ENCODE data around the gene CCDC57.

Gene CCDC57

DNA sequence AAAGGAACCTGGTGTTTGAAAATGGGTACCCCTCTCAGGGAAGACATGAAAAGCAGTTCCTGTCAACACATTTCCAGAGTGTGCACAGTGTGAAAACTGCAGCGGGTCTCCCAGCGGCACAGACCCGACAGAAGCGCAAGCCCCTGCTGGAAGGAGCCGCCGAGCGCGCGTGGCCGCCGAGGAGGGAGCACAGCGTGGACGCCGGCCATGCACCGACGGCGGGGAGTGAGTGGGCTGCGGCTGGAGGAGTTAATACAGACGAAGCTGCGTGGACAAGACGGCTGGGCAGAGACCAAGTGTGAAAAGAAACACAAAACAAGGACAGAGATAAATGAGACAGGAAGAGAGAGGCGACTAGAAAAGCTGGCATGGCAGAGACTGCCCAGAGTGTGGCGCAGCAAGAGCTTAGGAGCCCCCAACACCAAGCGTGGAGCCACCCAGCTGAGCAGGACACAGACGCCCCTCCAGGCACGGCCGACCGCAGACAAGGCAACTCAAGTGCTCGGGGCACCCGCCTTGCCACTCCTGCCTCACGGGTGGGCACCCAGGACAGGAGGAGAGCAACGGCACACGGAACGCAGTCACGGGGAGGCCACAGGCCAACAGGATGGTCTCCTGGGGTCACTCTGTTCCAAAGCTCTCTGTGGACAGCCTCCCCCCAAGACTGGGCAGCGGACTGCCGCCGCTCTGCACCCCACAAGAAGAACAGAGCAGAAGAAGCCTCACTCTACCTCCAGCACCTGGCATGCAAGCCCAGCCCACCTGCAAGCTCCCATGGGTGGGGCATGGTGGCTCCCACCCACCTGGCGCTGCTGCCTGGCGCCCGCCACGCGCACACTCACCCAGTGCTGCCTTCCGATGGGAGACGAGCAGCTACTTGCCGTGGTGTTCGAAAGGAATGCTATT, 32.7 kb upstream of the CCDC57 start:
- no peak for FAIRE-seq

DNA sequence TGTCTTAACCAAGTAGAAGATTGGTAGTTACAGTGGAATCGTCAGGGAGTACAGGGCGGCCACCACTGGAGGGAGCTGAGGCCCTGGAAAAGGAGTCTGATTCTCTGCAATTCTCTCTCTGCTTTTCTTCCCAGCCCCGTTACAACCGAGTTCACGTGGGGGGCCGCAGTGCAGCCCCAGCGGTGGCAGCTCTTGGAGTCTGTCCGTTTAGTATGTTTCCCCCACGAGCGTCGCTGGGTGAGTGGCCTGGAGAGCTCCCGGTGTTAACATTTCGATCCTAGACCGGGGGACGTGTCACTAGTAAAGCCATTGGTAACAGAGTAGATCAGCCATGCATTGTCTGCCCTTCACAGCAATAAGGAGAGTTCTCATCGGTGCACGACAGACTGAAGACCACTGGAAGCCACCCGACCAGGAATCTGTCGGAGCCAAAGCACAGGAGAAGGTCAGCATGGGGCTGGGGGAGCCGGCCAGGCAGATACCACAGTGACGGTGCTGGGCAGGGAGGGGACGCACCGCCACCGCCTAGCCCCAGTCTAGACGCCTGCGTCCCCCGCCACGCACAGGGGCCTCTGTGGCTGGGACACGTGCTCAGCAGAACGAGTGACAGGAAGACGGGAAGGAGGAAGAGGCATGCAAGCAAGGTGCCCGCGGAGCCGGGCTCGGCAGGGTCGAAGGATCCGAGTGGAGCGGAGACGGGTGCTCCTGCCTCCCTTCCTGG, 31.9 kb upstream of the CCDC57 start:
- no peak for FAIRE-seq

DNA sequence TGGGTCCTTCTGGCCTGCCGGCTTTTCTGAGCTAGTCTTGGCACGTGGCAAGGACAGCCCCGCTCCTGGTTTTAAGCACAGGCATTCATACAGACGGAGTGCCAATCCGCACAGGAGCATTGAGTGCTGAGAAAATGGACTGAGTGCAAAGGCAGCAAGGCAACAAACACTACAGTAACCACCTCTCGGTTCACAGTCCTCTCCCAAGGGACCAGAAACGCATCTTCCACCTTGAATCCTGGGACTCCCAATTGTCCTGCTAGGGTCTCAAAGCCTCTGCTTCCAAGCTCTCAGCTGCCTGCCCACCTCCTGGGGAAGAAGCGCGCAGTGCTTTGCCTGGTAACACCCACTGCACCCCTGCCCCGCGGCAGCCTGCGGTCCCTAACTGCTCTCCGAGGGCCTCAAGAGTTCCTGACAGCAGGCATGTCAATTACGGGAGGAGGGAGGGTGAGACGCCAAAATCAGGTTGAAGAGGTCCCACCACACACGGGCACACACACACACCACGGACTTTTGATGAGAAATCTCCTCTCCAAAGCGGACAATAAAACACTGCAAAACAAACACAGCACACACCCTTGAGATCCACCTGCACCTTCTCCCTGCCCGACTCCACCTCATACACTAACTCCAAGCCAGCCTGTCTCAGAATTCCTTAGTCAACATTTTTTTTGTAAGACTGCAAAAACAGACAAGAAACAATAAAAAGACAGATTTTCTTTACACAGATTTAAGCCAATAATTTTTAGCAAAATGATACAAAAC, 31.2 kb upstream of the CCDC57 start:
- no peak for FAIRE-seq

DNA sequence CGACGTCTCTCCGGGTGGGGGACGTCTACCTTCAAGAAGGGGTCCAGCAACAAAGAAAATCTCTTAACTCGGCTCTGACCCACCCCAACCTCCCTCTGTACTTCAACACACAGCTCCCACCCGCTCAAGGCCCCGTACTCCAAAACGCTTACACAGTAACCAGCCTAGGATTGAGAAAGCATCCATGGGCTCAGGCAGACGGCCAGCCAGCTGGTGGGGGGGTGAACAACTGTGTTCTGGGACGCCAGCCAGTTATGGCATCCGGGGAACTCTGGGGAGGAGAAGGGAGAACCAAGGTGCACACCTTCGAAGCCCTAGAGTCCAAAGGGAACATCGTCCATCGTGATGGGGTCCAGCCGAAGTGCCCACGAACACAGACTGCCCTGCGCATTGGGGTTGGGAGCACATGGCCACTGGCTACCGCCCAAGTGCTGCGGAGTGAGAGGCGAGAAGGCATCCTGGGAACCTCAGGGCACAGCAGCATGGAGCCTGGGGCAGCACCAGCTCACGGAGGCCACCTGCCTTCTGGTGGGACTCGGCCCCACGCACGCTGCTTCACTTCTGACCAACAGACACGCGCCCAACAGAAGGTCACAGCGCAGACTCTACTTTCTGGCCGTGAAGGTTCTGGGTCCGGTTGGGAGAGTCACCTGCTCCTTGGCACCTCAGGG, 30.5 kb upstream of the CCDC57 start:
- FAIRE-seq: no peak

DNA sequence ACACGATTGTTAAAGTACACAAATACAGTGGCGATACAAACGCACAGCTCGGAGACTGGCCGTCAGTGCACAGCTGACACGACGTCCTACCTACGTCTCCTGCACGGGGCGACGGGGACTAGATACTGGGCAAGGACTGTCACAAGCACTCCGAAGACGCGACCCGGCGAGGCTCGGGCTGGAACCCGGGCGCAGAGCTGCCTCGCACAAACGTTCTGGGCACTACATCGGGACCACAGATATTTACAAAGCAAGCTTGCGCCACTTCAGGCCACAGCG, 30.0 kb upstream of the CCDC57 start:
- no peak for FAIRE-seq

DNA sequence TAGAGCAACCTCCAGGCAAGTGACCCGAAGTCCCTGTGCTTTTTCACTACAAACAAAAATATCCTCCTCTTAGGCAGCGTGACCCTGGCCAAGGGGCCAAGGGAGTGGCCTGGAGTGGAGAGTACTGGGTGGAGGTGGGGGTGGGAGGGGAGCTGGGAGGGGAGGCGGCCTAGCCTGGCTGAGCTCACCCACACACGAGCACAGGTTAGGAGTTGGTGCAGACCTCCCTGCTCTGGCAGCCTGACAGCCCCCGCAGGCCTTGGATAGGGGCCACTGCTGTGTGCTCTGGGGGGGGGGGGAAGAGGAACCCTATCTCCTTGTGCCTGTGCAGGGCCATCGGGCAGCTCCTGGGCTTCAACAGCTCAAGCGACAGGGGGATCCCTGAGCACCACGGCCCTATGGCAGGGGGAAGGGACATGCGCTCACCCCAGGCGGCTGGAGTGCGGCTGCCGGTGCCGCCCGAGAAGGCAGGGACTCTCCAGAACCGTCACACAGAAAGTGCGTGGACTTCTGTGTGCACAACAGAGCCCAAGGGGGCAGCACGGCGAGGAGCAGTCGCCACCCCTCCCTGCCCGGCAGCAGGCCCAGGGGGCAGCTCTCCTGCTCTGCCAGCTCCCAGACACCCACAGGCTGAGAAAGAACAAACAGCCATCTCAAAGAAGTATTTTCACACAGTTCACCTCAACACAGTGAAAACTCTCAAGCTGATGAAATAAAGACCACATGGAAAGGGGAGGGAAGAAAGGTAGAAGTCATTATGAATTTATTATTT, 29.5 kb upstream of the CCDC57 start:
- FAIRE-seq: no peak

DNA sequence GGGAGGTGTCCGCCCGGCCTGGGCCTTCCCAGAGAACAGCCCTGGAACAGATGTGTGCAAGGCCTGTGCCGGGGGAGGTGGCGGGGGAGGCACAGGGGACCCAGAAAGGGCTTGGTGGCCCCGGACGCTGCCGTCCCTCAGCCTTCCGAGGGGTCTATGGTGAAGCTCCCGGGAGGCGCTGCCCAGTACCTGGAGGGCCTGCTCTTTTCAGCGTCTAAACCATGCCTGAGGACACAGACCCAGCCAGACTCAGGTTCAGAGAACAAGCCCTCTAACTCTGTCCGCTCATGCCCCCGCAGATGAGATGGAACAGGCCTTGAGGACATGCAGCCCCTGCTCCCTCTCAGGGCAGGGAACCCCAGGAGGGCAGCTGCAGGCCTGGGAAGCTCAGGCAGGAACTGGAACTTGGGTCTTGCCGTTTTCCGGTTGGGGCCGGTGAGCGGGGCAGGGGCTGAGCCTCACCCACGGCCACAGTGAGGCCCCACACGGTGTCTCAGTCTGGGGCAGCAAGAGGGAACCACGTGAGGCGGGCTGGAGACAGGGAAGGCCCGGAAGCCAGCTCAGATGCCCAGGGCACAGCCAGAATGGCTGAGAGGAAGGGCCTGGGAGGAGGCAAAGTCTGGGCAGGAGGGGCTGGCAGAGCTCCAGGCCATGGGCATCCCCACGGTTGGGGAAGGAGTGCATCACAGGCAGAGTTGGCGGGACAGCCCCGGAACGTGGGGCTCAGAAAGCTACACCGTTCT, 28.7 kb upstream of the CCDC57 start:
- no peak for FAIRE-seq

DNA sequence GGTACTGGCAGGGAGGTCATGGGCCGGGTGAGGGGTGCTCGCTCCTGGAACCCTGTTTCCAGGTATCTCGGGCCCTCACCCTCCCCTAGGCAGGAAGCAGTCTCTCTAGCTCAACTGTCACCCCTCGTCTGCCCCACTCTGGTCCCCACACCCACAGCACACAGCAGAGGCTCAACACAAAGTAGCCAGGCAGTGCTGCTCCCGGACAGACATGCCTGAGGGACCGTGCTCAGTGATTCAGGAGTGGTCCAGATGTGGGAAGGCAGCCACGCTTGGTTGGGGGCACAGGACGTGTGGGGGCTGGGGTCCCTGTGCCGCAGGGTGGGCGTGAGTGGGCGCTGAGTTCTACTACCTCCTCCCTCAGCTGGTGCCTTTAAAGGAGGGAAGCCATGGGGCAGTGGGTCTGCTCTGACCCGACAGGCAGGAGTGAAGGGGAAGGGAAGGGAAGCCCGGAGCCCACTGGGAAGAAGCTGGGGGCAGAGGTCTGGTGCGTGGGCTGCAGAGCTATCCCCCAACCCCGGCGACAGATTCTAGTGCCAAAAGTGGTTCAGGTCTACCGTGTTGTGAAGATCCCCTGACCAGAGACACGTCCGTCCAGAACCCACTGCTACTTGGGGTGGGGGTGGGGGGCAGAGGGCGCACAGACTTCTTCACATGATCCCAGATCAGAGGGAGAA, 28.0 kb upstream of the CCDC57 start:
- FAIRE-seq: no peak

DNA sequence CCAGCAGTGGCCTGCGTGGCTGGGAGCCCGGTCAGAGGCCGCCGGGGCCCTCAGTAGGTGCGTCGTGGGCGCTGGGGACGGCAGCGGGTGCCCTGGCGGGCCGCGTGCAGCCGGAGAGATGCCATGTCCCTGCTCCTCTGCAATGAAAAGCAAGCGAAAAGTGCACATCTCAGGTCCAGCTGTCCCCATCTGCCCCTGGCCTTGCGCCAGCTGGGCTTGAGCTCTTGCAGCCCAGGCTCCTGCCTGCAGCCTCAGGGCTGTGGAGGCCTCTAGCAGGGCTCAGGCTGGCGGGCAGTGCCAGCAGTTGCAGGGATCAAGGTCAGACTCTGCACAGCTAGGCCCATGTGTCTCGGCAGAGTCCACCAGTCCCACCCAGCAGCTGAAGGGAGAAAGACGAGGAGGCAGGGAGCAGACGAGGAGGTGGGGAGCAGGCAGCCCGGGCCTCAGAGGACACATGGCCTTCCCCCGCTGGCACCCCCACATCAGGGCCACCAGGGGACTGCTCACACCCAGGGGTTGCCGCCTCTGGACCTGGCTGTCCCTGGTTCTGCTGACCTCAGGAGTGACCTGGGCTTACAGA, 27.4 kb upstream of the CCDC57 start:
- no peak for FAIRE-seq

DNA sequence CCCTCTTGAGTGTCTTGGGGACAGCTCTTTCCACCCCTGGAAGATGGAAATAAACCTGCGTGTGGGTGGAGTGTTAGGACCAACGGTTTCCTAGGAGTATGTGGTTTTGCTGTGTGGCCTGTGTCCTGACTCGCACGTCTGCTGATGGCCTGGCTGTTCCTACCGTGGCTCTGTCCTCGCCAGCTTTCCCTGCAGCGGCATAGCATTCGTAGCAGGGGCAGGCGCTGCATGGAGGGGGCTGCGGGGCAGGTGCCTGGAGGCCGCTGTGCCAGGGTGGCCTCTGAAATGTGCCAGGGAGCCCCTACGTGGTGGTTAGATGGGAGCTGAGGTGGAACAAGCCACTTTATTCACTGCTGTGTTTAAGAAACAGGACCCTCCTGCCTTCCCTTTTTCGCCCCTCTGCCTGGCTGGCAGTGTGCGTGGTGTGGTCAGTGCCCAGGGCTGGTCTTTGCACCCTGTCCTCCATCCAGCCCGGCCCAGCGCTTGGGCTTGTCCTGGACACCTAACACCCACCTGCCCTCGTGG, 26.8 kb upstream of the CCDC57 start:
- FAIRE-seq: no peak

DNA sequence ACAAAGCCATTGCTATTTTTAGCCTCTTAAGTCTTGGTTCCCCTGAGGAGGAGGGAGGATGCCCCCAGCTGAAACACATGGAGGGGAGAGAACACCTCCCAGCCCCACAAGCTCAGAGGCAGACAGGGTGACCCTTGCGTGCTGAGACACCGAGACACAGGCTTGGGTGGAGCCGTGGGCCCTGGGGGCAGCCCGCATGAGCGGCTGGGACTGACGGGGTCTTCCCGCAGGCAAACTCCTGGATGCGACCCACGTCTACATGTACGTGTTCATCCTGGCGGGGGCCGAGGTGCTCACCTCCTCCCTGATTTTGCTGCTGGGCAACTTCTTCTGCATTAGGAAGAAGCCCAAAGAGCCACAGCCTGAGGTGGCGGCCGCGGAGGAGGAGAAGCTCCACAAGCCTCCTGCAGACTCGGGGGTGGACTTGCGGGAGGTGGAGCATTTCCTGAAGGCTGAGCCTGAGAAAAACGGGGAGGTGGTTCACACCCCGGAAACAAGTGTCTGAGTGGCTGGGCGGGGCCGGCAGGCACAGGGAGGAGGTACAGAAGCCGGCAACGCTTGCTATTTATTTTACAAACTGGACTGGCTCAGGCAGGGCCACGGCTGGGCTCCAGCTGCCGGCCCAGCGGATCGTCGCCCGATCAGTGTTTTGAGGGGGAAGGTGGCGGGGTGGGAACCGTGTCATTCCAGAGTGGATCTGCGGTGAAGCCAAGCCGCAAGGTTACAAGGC, 26.0 kb upstream of the CCDC57 start:
- no peak for FAIRE-seq

DNA sequence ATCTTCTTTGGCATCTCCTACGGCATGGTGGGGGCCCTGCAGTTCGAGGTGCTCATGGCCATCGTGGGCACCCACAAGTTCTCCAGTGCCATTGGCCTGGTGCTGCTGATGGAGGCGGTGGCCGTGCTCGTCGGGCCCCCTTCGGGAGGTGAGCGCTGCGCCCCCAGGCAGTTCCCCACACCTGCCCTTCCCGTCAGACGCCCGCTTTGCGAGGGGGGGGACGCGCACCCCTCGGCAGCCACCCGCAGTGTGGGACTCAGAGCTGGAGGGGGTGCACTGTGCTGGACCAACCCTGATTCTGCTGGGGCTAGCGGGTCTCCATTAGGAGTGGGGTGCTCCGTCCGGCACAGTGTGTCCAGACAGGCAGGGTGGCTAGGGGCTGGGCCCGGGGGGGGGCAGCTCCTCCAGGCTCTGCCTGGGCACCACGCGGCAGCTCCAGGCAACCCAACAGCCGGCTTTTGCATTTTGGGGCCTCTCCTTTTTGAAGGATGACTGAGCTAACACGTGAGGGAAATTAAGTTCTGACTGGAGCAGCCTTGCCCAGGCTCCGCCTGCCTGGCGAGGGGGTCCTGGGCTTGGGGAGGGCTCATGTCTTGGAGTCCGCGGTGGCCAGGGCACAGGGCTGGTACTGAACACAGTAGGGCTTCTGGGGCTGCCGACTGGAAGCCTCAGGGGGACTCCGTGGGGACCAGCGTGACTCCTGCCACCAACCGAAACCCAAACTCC, 25.3 kb upstream of the CCDC57 start:
- no peak for FAIRE-seq

DNA sequence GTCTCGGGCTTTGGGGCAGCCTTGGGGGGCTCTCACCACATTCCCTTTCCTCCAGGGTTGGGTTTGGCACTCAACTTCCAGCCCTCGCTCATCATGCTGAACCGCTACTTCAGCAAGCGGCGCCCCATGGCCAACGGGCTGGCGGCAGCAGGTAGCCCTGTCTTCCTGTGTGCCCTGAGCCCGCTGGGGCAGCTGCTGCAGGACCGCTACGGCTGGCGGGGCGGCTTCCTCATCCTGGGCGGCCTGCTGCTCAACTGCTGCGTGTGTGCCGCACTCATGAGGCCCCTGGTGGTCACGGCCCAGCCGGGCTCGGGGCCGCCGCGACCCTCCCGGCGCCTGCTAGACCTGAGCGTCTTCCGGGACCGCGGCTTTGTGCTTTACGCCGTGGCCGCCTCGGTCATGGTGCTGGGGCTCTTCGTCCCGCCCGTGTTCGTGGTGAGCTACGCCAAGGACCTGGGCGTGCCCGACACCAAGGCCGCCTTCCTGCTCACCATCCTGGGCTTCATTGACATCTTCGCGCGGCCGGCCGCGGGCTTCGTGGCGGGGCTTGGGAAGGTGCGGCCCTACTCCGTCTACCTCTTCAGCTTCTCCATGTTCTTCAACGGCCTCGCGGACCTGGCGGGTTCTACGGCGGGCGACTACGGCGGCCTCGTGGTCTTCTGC, 24.6 kb upstream of the CCDC57 start:
- FAIRE-seq: no peak

DNA sequence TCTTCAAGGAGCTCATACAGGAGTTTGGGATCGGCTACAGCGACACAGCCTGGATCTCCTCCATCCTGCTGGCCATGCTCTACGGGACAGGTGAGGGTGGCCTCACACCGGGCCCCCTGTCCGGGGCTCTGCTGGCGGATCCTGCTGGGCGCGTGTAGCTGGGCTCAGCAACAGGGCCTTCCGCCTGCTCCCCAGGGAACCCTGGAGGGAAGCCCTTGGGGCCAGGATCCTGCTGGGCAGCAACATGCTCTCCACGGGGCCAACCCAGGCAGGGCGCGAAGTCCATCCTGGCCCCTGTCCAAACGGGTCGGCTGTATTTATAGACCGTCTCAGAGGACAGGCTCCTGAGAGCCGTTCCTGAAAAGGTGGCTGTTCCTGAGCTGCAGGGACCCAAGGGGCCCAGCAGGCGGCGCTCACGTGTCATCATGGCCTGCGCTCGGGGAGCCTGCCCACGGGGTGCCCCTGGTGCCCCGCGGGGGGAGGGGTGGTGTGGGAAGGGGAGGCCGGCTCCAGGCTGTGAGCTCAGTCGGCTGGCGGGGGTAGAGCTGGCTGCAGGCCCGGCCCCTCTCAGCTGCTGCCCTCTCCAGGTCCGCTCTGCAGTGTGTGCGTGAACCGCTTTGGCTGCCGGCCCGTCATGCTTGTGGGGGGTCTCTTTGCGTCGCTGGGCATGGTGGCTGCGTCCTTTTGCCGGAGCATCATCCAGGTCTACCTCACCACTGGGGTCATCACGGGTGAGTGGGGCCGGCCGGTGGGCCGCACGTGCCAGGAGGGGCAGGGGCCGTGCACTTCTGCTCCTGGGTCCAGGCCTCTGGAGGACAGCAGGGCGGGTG, 23.7 kb upstream of the CCDC57 start:
- FAIRE-seq: no peak

DNA sequence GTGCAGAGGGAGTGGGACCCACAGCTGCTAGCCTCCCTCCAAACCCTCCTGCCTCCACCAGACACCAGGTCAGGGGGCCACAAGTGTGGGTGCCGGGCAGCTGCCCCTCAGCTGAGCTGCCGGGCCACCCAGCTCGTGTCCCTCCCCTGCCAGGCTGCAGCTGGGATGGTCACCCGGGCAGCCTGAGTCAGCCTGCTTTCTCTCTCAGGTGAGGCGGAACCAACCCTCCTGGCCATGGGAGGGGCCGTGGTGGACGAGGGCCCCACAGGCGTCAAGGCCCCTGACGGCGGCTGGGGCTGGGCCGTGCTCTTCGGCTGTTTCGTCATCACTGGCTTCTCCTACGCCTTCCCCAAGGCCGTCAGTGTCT, 23.1 kb upstream of the CCDC57 start:
- FAIRE-seq: no peak

DNA sequence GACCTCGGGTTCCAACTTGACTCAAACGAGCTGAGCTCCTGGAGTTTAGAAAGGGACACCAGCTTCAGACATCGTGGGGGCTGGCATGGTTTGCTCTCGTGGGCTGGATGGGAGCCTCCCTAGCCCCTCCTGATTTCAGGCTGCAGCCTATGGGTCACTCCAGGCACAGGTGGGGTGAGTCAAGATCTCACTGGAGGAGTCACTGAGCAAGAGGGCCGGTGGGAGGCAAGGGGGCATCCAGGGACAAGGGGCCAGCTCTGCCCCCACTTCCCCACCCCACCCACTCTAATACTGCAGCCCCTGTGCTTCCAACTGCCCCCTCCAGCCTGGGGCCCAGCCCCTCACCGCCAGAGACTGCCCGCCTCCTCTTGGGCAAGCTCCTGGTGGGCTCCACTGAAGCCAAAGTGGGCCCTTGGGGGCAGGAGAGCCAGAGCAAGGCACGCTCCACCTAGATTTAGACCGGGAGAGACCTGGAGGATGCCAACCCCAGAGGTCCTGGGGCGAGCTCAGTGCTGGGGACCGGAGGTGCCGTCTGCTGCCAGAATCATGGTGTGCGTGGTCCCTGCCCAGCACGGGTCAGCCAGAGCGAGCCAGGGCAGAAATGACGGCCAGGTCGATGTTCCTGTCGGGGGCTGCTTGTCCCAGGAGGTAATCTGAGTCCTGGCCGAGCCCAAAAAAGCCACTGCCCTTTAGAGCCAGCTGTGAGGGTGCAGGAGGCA, 22.6 kb upstream of the CCDC57 start:
- FAIRE-seq: no peak
